Right atrium auricular region (tissue), 2 donors: Measurements from ENCODE around the gene SPON1. TPM values are rescaled to one million over a fixed set of nuclear protein-coding genes. Genes with fewer than 3 reads are reported as not detected.
"Not testable (repeated sequence)": the region's sequence is repeated elsewhere in the genome, so short reads cannot be mapped to it uniquely, and the experiment has no call there.

ENCODE experiments used
- DNase-seq: peaks from one replicate; pipeline ENCODE4 v3.0.0-alpha.2; 2019; ENCODE audit warnings: low spot score
- H3K27ac ChIP-seq, 2 donors: fragments of 200-600 bp; sonication (generic); 1 replicate in 1 of 2; 2 replicates in 1 of 2; pipeline ENCODE4 v1.5.1; 2016 to 2019
- H3K27me3 ChIP-seq, 2 donors: fragments of 200-600 bp; sonication (generic); one replicate each; pipeline versions ENCODE4 v1.5.1 to v1.6.0; 2017 to 2019
- H3K36me3 ChIP-seq: fragments of 200-600 bp; sonication (generic); one replicate; pipeline ENCODE4 v1.5.1; 2016
- H3K4me1 ChIP-seq, 2 donors: fragments of 200-600 bp; sonication (generic); one replicate each; pipeline versions ENCODE4 v1.5.1 to v1.6.0; 2017 to 2019
- H3K4me3 ChIP-seq, 2 donors: fragments of 200-600 bp; sonication (generic); 1 replicate in 1 of 2; 2 replicates in 1 of 2; pipeline ENCODE4 v1.5.1; 2017 to 2019; ENCODE audit warnings: mild to moderate bottlenecking in 1 of 2, moderate library complexity in 1 of 2
- H3K9me3 ChIP-seq, 2 donors: fragments of 200-600 bp; sonication (generic); one replicate each; pipeline ENCODE4 v1.5.1; 2019
- CTCF ChIP-seq, 2 donors: fragments of 200-600 bp; sonication (generic); IDR thresholded peaks; one replicate each; pipeline ENCODE4 v1.5.1; 2019; ENCODE audit warnings: antibody characterized with exemption in 2 of 2
- total RNA-seq, 2 donors: library from RNA; depleted of rRNA; stranded (reverse); fragments of >200 nt; gene quantifications; one replicate each; pipeline ENCODE4 v1.1.0, GENCODE V29; 2016

SPON1 gene
- total RNA-seq, 2 donors from 2014 or later = 22.8 to 27.0 TPM

- peaks cover 0 to 1% of the 10 kb centered on the region in 2 donors for H3K9me3 ChIP-seq
- no peak for DNase-seq
- no peak for TF ChIP-seq CTCF (IDR thresholded peaks at IDR 0.05)
- H3K4me3 ChIP-seq = no peak overlapping the region
- H3K36me3 ChIP-seq = no peaks in the 10 kb centered on the region
- H3K4me1 ChIP-seq = no peaks in the 10 kb centered on the region
- H3K27ac ChIP-seq = no peak overlapping the region
- H3K27me3 ChIP-seq = no peaks in the 10 kb centered on the region
Measured at GRCh38 chr11:14163576-14163975, 201.1 kb downstream of the SPON1 start.

- H3K36me3 ChIP-seq, H3K9me3 ChIP-seq, H3K4me1 ChIP-seq, H3K27ac ChIP-seq, DNase-seq, H3K27me3 ChIP-seq, H3K4me3 ChIP-seq: not testable (repeated sequence)
Measured at GRCh38 chr11:14173679-14174078, 211.2 kb downstream of the SPON1 start.

GRCh38 chr11:14179116-14179820 is 216.7 kb downstream of the SPON1 start:
- DNase-seq = no peak
- no peaks in the 10 kb centered on the region for H3K27me3 ChIP-seq
- H3K4me3 ChIP-seq = no peak overlapping the region
- TF ChIP-seq CTCF (IDR thresholded peaks at IDR 0.05) = no peak
- no peaks in the 10 kb centered on the region for H3K9me3 ChIP-seq
- H3K36me3 ChIP-seq = no peaks in the 10 kb centered on the region
- peak overlapping the region in 1 of 2 donors; percentile 18 for H3K27ac ChIP-seq
- H3K4me1 ChIP-seq = peaks cover 0 to under 1% of the 10 kb centered on the region in 2 donors

- Histone ChIP-seq H3K27me3 (no peaks in the 10 kb centered on the region), H3K4me3 (no peak overlapping the region), H3K4me1 (peaks cover 0 to 19% of the 10 kb centered on the region in 2 donors), H3K36me3 (no peaks in the 10 kb centered on the region), H3K9me3 (no peaks in the 10 kb centered on the region), H3K27ac (no peak overlapping the region)
- no peak for DNase-seq
- no peak for TF ChIP-seq CTCF (IDR thresholded peaks at IDR 0.05)
Measured at GRCh38 chr11:14181121-14181520, 218.6 kb downstream of the SPON1 start.

GRCh38 chr11:14182833-14183364 is 220.4 kb downstream of the SPON1 start:
- DNase-seq = no peak
- no peak for TF ChIP-seq CTCF (IDR thresholded peaks at IDR 0.05)
- H3K4me3 ChIP-seq = no peak overlapping the region

GRCh38 chr11:14184028-14184940 is 221.8 kb downstream of the SPON1 start:
- peaks cover 0 to 23% of the 10 kb centered on the region in 2 donors for H3K4me1 ChIP-seq
- no peaks in the 10 kb centered on the region for H3K36me3 ChIP-seq
- TF ChIP-seq CTCF (IDR thresholded peaks at IDR 0.05) = no peak
- H3K27me3 ChIP-seq = no peaks in the 10 kb centered on the region
- peak; percentile 68 for DNase-seq
- no peak overlapping the region for H3K27ac ChIP-seq
- no peak overlapping the region for H3K4me3 ChIP-seq
- H3K9me3 ChIP-seq = no peaks in the 10 kb centered on the region

More at GRCh38 chr11:14182833-14183364, 220.4 kb downstream of the SPON1 start:
- no peaks in the 10 kb centered on the region for H3K27me3 ChIP-seq
- H3K27ac ChIP-seq = no peak overlapping the region
- H3K4me1 ChIP-seq = peaks cover 0 to 21% of the 10 kb centered on the region in 2 donors
- H3K9me3 ChIP-seq = no peaks in the 10 kb centered on the region
- no peaks in the 10 kb centered on the region for H3K36me3 ChIP-seq
